Subcutaneous adipose tissue (tissue), 4 donors: ENCODE data around the gene TXNRD1. TPM values are rescaled to one million over a fixed set of nuclear protein-coding genes. Genes with fewer than 3 reads are reported as not detected.

Source experiments
- CTCF ChIP-seq: fragments of 450-650 bp; IDR thresholded peaks from one replicate; pipeline ENCODE4 v1.5.1; 2016; ENCODE audit warnings: low read depth, mild to moderate bottlenecking, control low read depth, antibody characterized with exemption, moderate library complexity
- total RNA-seq, 4 donors: library from RNA; depleted of rRNA; stranded (reverse); fragments of >200 nt; gene quantifications; one replicate each; pipeline ENCODE4 v1.1.0, GENCODE V29; 2016

Gene TXNRD1
- total RNA-seq, 4 donors from 2014 or later = 76.2 to 122 (median 83.3) TPM

- TF ChIP-seq CTCF = no peak
Measured at GRCh38 chr12:104263026-104263425, 47.4 kb downstream of the TXNRD1 start.

GRCh38 chr12:104263580-104264358, 48.2 kb downstream of the TXNRD1 start:
- no peak for TF ChIP-seq CTCF

- TF ChIP-seq CTCF = no peak
Measured at GRCh38 chr12:104272938-104273337, 57.4 kb downstream of the TXNRD1 start.

GRCh38 chr12:104273503-104273902, 57.9 kb downstream of the TXNRD1 start:
- no peak for TF ChIP-seq CTCF

GRCh38 chr12:104274811-104275210, 59.2 kb downstream of the TXNRD1 start:
- no peak for TF ChIP-seq CTCF

GRCh38 chr12:104275689-104276088, 60.1 kb downstream of the TXNRD1 start:
- TF ChIP-seq CTCF = no peak

- TF ChIP-seq CTCF = no peak
Measured at GRCh38 chr12:104276273-104277131, 60.9 kb downstream of the TXNRD1 start.
